ENCODE measurements around the gene CIDEC. TPM values are rescaled to one million over a fixed set of nuclear protein-coding genes. Genes with fewer than 3 reads are reported as not detected.
"Not testable (repeated sequence)": the region's sequence is repeated elsewhere in the genome, so short reads cannot be mapped to it uniquely, and the experiment has no call there.

CIDEC gene
- polyA plus RNA-seq, 3 donors, result 0.08 TPM; not detected in 2

DNA sequence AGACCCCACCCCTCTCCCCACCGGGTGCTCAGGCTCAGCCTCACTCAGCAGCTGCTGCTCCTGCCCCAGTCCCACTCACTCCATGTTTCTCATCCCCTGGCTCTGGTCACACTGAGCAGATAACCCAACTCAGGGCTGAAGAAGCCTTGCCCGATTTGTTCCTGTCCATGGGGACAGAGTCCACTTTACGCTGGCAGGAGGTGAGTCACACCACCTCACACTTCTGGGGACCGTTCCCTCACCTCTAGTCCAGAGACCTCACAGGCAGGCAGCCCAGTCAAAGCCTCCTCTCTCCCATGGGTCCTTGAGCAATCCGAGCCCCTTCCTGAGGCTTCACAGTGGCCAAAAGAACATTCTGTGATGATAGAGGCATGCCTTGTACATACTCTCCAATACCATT lies 1.4 kb downstream of the CIDEC start:
- H3K4me2 ChIP-seq (replicated peaks; ENCODE audit: extremely low read depth, low read length, poor library complexity, severe bottlenecking), result no peak overlapping the region
- H3K9ac ChIP-seq (ENCODE audit: insufficient read depth, low read length, poor library complexity, severe bottlenecking), result no peak overlapping the region
- no peaks in the 10 kb centered on the region for H3K9me3 ChIP-seq (replicated peaks in 1 of 2; ENCODE audit: control insufficient read depth in 1 of 2, insufficient read depth in 1 of 2, low read length in 2 of 2)
- H3K27me3 Mint-ChIP-seq (ENCODE audit: low read depth in 3 of 3), result peaks cover under 1 to 3% (median 1%) of the 10 kb centered on the region in 3 donors
- no peaks in the 10 kb centered on the region for H3K4me1 Mint-ChIP-seq
- H3K9me3 Mint-ChIP-seq, result peaks cover 0 to 1% (median 0%) of the 10 kb centered on the region in 7 donors
- 91% methylated on average over 4 of the region's 5 CpGs for WGBS (ENCODE audit: insufficient coverage)
- no peaks in the 10 kb centered on the region for H3K79me2 ChIP-seq (ENCODE audit: insufficient read depth, low read length)
- no peak overlapping the region for H3K27ac Mint-ChIP-seq
- no peaks in the 10 kb centered on the region for H3K36me3 Mint-ChIP-seq
- no peak overlapping the region for H3K4me3 Mint-ChIP-seq
- intact Hi-C loops (cut with micrococcal nuclease), result no loop called here
- H3K27me3 ChIP-seq (ENCODE audit: control insufficient read depth in 2 of 2, insufficient read depth in 2 of 2, low read length in 2 of 2), result no peaks in the 10 kb centered on the region
- TF ChIP-seq, protein P1, sequence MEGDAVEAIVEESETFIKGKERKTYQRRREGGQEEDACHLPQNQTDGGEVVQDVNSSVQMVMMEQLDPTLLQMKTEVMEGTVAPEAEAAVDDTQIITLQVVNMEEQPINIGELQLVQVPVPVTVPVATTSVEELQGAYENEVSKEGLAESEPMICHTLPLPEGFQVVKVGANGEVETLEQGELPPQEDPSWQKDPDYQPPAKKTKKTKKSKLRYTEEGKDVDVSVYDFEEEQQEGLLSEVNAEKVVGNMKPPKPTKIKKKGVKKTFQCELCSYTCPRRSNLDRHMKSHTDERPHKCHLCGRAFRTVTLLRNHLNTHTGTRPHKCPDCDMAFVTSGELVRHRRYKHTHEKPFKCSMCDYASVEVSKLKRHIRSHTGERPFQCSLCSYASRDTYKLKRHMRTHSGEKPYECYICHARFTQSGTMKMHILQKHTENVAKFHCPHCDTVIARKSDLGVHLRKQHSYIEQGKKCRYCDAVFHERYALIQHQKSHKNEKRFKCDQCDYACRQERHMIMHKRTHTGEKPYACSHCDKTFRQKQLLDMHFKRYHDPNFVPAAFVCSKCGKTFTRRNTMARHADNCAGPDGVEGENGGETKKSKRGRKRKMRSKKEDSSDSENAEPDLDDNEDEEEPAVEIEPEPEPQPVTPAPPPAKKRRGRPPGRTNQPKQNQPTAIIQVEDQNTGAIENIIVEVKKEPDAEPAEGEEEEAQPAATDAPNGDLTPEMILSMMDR (IDR thresholded peaks at IDR 0.05), result no peak
- no peaks in the 10 kb centered on the region for H3K4me1 ChIP-seq (ENCODE audit: control insufficient read depth in 1 of 2, insufficient read depth in 2 of 2, low read length in 2 of 2)
- no peaks in the 10 kb centered on the region for H4K20me1 ChIP-seq (ENCODE audit: insufficient read depth, low read length)
- no peak for DNase-seq
- no peak overlapping the region for H2AFZ ChIP-seq (ENCODE audit: insufficient read depth, low read depth, low read length, poor library complexity, severe bottlenecking)
- no peak overlapping the region for H3K4me3 ChIP-seq (replicated peaks in 1 of 3; ENCODE audit: low read depth in 2 of 3, low read length in 3 of 3)
- no peaks in the 10 kb centered on the region for H3K36me3 ChIP-seq (replicated peaks in 1 of 2; ENCODE audit: control insufficient read depth in 1 of 2, insufficient read depth in 2 of 2, low read length in 2 of 2)
- H3K27ac ChIP-seq (ENCODE audit: low read depth in 1 of 2, low read length in 2 of 2), result no peak overlapping the region

DNA sequence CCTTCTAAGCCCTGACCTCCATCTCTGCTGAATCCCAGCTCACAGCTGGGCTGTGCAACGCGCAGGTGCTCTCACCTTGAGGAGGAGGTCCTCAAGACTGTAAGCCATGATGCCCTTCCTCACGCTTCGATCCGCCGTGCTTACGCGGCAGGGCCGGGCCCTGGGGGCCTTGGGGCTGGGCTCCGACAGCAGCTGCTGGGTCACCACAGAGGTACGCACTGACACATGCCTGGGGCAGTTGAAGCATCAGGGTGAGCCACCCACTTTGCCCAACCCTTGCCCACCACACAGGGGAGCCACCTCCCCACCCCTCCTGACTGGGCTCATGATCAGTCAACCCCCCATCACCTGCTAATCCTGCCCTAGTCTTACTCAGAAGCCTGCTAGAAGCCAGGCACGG lies 3.1 kb downstream of the CIDEC start:
- Mint-ChIP-seq H3K4me3 (no peak overlapping the region), H3K4me1 (no peaks in the 10 kb centered on the region), H3K27ac (no peak overlapping the region), H3K36me3 (no peaks in the 10 kb centered on the region), H3K9me3 (peaks cover 0 to 1% (median 0%) of the 10 kb centered on the region in 7 donors), H3K27me3 (ENCODE audit: low read depth in 3 of 3) (peaks cover 0 to 3% (median 1%) of the 10 kb centered on the region in 3 donors)
- Histone ChIP-seq H3K27ac (ENCODE audit: low read depth in 1 of 2, low read length in 2 of 2) (no peak overlapping the region), H3K4me1 (ENCODE audit: control insufficient read depth in 1 of 2, insufficient read depth in 2 of 2, low read length in 2 of 2) (no peaks in the 10 kb centered on the region), H3K4me2 (replicated peaks; ENCODE audit: extremely low read depth, low read length, poor library complexity, severe bottlenecking) (no peak overlapping the region), H3K36me3 (replicated peaks in 1 of 2; ENCODE audit: control insufficient read depth in 1 of 2, insufficient read depth in 2 of 2, low read length in 2 of 2) (no peaks in the 10 kb centered on the region), H3K27me3 (ENCODE audit: control insufficient read depth in 2 of 2, insufficient read depth in 2 of 2, low read length in 2 of 2) (no peaks in the 10 kb centered on the region), H3K79me2 (ENCODE audit: insufficient read depth, low read length) (no peaks in the 10 kb centered on the region), H3K9ac (ENCODE audit: insufficient read depth, low read length, poor library complexity, severe bottlenecking) (no peak overlapping the region), H4K20me1 (ENCODE audit: insufficient read depth, low read length) (no peaks in the 10 kb centered on the region), H2AFZ (ENCODE audit: insufficient read depth, low read depth, low read length, poor library complexity, severe bottlenecking) (no peak overlapping the region), H3K9me3 (replicated peaks in 1 of 2; ENCODE audit: control insufficient read depth in 1 of 2, insufficient read depth in 1 of 2, low read length in 2 of 2) (no peaks in the 10 kb centered on the region), H3K4me3 (replicated peaks in 1 of 3; ENCODE audit: low read depth in 2 of 3, low read length in 3 of 3) (no peak overlapping the region)
- WGBS (ENCODE audit: insufficient coverage), result 97% methylated on average over 11 of the region's 12 CpGs
- intact Hi-C loops (cut with micrococcal nuclease), result no loop called here
- DNase-seq, result no peak
- TF ChIP-seq, protein P1 (IDR thresholded peaks at IDR 0.05), result no peak

DNA sequence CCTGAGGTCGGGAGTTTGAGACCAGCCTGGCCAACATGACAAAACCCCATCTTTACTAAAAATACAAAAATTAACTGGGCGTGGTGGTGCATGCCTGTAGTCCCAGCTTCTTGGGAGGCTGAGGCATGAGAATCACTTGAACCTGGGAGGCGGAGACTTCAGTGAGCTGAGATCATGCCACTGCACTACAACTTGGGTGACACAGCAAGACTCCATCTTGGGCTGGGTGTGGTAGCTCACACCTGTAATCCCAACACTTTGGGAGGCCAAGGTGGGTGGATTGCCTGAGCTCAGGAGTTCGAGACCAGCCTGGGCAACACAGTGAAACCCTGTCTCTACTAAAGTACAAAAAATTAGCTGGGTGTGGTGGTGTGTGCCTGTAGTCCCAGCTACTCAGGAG lies 3.8 kb downstream of the CIDEC start:
- intact Hi-C loops (cut with micrococcal nuclease); H3K4me2 ChIP-seq (replicated peaks; ENCODE audit: extremely low read depth, low read length, poor library complexity, severe bottlenecking); H3K27ac ChIP-seq (ENCODE audit: low read depth in 1 of 2, low read length in 2 of 2); H3K9me3 Mint-ChIP-seq; H3K4me1 Mint-ChIP-seq; H3K4me3 ChIP-seq (replicated peaks in 1 of 3; ENCODE audit: low read depth in 2 of 3, low read length in 3 of 3); H4K20me1 ChIP-seq (ENCODE audit: insufficient read depth, low read length); H3K4me3 Mint-ChIP-seq; H3K27ac Mint-ChIP-seq; H3K27me3 Mint-ChIP-seq (ENCODE audit: low read depth in 3 of 3); H3K9ac ChIP-seq (ENCODE audit: insufficient read depth, low read length, poor library complexity, severe bottlenecking); H3K36me3 Mint-ChIP-seq; DNase-seq; H2AFZ ChIP-seq (ENCODE audit: insufficient read depth, low read depth, low read length, poor library complexity, severe bottlenecking); H3K4me1 ChIP-seq (ENCODE audit: control insufficient read depth in 1 of 2, insufficient read depth in 2 of 2, low read length in 2 of 2); H3K79me2 ChIP-seq (ENCODE audit: insufficient read depth, low read length); H3K36me3 ChIP-seq (replicated peaks in 1 of 2; ENCODE audit: control insufficient read depth in 1 of 2, insufficient read depth in 2 of 2, low read length in 2 of 2); H3K27me3 ChIP-seq (ENCODE audit: control insufficient read depth in 2 of 2, insufficient read depth in 2 of 2, low read length in 2 of 2); H3K9me3 ChIP-seq (replicated peaks in 1 of 2; ENCODE audit: control insufficient read depth in 1 of 2, insufficient read depth in 1 of 2, low read length in 2 of 2): not testable (repeated sequence)
- 100% methylated on average over 2 of the region's 4 CpGs for WGBS (ENCODE audit: insufficient coverage)

Data from CD14-positive monocyte (primary cell).